ENCODE results near the gene ABCC1.

Gene ABCC1

DNA sequence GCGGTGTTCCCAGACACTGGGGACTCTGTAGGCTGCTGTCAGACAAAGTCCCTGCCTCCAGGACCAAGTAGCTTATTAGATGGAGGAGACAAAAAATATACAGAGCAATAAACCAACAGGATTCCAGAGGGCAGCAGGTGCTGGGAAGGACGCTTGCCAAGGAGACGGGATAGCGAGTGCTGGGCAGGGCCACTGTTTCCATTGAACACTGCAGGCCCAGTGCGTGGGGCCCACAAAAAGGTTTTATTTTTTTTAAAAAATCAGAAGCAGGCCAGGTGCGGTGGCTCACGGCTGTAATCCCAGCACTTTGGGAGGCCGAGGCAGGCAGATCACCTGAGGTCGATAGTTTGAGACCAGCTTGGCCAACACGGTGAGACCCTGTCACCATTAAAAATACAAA is 189.6 kb downstream of the ABCC1 start:
- Histone ChIP-seq H2AFZ (ENCODE audit: low read depth, low read length, severe bottlenecking) (no peak overlapping the region), H4K20me1 (ENCODE audit: low read depth, low read length) (no peaks in the 10 kb centered on the region), H3K9me2 (replicated peaks; ENCODE audit: insufficient read depth, low read length) (no peaks in the 10 kb centered on the region), H3K4me2 (ENCODE audit: low read depth, low read length, poor library complexity, severe bottlenecking) (no peak overlapping the region), H3K36me3 (ENCODE audit: low read length) (no peaks in the 10 kb centered on the region; the same call in 1 of the 2 replicates), H3K27me3 (ENCODE audit: low read length) (no peaks in the 10 kb centered on the region), H3K79me2 (ENCODE audit: insufficient read depth, low read length) (no peaks in the 10 kb centered on the region), H3F3A (ENCODE audit: insufficient read depth) (no peaks in the 10 kb centered on the region), H3K27ac (ENCODE audit: low read depth, low read length) (no peak overlapping the region), H3K9me3 (ENCODE audit: insufficient read depth, low read length) (no peaks in the 10 kb centered on the region), H3K4me3 (ENCODE audit: insufficient read depth, low read length, poor library complexity, severe bottlenecking) (no peak overlapping the region), H3K9ac (ENCODE audit: low read length) (no peak overlapping the region)
- TF ChIP-seq EZH2phosphoT487 (conservative IDR thresholded peaks at IDR 0.05; ENCODE audit: low read length): no peak
- no peak for TF ChIP-seq CTCF (IDR thresholded peaks at IDR 0.05; ENCODE audit: insufficient read depth, low read length, poor library complexity, severe bottlenecking)

DNA sequence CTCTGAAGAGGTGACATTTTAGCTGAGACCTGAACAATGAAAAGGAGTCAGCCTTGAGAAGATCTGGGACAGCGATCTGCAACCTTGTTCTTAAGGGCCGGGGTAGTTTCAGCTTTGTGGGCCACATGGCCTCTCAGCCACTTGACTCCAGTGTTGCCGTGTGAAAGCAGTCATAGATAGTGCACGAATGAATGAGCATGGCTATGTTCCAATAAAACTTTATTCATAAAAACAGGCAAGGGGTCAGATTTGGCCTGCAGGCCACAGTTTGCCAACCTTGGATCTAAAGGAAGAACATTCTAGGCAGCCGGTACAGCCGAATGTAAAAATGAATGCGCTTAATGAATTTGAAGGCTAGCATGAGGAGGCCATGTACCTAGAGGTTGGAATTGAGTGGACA is 190.4 kb downstream of the ABCC1 start:
- Histone ChIP-seq H3F3A (ENCODE audit: insufficient read depth) (no peaks in the 10 kb centered on the region), H4K20me1 (ENCODE audit: low read depth, low read length) (no peaks in the 10 kb centered on the region), H3K9me2 (replicated peaks; ENCODE audit: insufficient read depth, low read length) (no peaks in the 10 kb centered on the region), H3K27ac (ENCODE audit: low read depth, low read length) (no peak overlapping the region), H3K36me3 (ENCODE audit: low read length) (no peaks in the 10 kb centered on the region; the same call in 1 of the 2 replicates), H3K27me3 (ENCODE audit: low read length) (no peaks in the 10 kb centered on the region), H2AFZ (ENCODE audit: low read depth, low read length, severe bottlenecking) (no peak overlapping the region), H3K9ac (ENCODE audit: low read length) (no peak overlapping the region), H3K79me2 (ENCODE audit: insufficient read depth, low read length) (no peaks in the 10 kb centered on the region), H3K9me3 (ENCODE audit: insufficient read depth, low read length) (no peaks in the 10 kb centered on the region), H3K4me3 (ENCODE audit: insufficient read depth, low read length, poor library complexity, severe bottlenecking) (no peak overlapping the region), H3K4me2 (ENCODE audit: low read depth, low read length, poor library complexity, severe bottlenecking) (no peak overlapping the region)
- TF ChIP-seq CTCF (IDR thresholded peaks at IDR 0.05; ENCODE audit: insufficient read depth, low read length, poor library complexity, severe bottlenecking) (no peak), EZH2phosphoT487 (conservative IDR thresholded peaks at IDR 0.05; ENCODE audit: low read length) (no peak)

DNA sequence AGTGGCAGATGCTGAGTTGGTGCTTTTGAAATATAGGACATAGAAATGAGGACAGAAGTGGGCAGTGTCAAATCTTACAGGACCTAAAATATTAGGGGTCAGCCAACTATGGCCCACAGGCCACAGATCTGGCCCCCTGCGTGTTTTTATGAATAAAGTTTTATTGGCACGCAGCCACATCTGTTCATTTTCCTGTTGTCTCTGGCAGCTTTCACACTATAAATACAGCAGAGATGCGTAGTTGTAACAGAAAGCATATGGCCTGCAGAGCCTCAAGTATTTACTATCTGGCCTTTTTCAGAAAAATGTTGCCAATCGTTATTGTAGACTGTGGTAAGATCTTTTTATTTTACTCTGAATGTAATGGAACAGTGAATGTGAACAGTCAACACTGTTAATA is 191.1 kb downstream of the ABCC1 start:
- no peaks in the 10 kb centered on the region for H3K79me2 ChIP-seq (ENCODE audit: insufficient read depth, low read length)
- H3K36me3 ChIP-seq (ENCODE audit: low read length): no peaks in the 10 kb centered on the region; the same call in 1 of the 2 replicates
- H2AFZ ChIP-seq (ENCODE audit: low read depth, low read length, severe bottlenecking): no peak overlapping the region
- no peak overlapping the region for H3K4me2 ChIP-seq (ENCODE audit: low read depth, low read length, poor library complexity, severe bottlenecking)
- no peak overlapping the region for H3K27ac ChIP-seq (ENCODE audit: low read depth, low read length)
- no peaks in the 10 kb centered on the region for H3F3A ChIP-seq (ENCODE audit: insufficient read depth)
- H3K9ac ChIP-seq (ENCODE audit: low read length): no peak overlapping the region
- no peaks in the 10 kb centered on the region for H3K9me2 ChIP-seq (replicated peaks; ENCODE audit: insufficient read depth, low read length)
- no peak for TF ChIP-seq EZH2phosphoT487 (conservative IDR thresholded peaks at IDR 0.05; ENCODE audit: low read length)
- no peak for TF ChIP-seq CTCF (IDR thresholded peaks at IDR 0.05; ENCODE audit: insufficient read depth, low read length, poor library complexity, severe bottlenecking)
- H3K9me3 ChIP-seq (ENCODE audit: insufficient read depth, low read length): no peaks in the 10 kb centered on the region
- H3K27me3 ChIP-seq (ENCODE audit: low read length): no peaks in the 10 kb centered on the region
- no peaks in the 10 kb centered on the region for H4K20me1 ChIP-seq (ENCODE audit: low read depth, low read length)
- H3K4me3 ChIP-seq (ENCODE audit: insufficient read depth, low read length, poor library complexity, severe bottlenecking): no peak overlapping the region

Data from SU-DHL-6 (cell line).